NCI-H82 (cell line): Measurements from ENCODE around the gene OR1F1.
"Not testable (repeated sequence)": the region's sequence is repeated elsewhere in the genome, so short reads cannot be mapped to it uniquely, and the experiment has no call there.

Source experiments
- DNase-seq: peaks from one replicate; lab custom pipeline; 2025; lab: John Stamatoyannopoulos, UW

Gene OR1F1

DNA sequence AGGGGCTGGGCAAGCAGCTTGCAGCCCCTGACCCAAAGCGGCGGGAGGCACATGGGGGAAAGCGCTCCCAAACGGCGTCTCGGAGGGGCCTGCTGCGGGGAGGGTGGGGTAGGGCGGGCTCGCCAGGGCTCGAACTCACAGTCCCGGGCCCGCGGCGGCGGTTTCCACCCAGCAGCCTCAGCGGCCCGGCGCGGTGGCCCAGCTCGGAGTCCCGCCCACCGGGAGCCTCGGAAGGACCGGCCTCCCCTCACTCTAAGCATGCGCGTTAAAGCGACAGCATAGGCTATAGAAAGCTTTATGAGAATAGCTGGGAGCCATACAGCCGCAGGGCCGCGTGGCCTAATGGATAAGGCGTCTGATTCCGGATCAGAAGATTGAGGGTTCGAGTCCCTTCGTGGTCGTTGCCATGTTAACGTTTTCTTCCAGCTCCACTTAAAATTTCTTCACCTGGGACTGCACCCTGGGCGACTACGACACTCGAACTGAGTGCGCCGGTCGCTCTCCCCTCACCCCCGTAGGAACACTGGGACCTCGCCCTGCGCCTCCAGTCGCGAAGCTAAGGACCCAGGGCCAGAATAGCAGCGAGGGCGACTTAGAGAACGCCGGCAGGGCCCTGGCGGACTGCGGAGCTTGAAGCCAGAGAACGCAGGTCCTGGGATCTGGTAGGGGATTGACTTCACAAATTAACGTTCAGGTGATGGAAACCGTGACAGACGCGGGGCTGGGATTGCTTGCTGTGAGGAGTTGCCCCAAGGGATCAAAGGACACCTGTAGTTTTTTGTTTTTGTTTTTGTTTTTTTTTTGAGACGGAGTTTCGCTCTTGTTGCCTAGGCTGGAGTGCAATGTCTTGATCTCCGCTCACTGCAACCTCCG, 37.4 kb upstream of the OR1F1 start:
- peak; percentile 98 for DNase-seq

DNA sequence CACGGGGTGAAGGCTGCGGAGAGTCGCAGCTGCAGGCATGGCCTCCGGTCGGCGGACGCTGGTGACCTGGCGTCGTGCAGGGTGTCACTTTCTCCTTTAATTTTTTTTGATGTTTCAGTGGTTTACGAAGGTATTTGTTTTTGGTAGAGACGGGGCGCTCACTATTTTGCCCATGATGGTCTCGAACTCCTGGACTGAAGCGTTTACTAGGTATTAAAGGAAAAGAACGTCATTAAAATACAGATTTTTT, 36.1 kb upstream of the OR1F1 start:
- no peak for DNase-seq

DNA sequence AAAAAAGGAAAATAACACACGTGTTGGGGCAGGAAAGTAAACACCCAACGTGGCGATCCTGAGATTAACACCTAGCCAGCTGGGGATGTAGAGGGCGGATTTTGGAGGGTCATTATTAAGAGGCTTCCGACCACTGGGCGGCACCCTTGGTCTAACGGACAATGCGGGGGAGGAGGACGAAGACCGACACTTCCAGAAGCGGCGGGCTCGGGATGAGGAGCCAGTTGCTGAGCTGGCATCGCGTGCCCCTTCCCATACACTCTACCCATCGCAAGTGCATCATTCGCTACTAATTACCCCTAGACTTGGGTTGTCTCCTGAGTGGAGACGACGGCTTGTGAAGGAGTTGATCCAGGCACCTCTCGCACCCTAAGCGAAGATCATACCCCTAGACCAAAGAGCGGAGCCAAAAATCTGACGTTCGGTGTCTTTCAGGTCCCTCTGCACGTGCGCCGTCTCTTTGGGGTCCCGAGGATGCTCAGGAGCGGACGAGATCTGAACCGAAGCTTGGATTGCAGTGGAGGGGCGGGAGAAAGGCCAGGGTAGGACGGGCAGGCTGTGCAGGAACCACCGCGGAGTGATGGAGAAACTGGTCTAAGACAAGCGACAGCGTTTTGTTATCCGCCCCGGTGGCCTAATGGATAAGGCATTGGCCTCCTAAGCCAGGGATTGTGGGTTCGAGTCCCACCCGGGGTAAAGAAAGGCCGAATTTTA, 35.6 kb upstream of the OR1F1 start:
- DNase-seq, result peak; percentile 97

DNA sequence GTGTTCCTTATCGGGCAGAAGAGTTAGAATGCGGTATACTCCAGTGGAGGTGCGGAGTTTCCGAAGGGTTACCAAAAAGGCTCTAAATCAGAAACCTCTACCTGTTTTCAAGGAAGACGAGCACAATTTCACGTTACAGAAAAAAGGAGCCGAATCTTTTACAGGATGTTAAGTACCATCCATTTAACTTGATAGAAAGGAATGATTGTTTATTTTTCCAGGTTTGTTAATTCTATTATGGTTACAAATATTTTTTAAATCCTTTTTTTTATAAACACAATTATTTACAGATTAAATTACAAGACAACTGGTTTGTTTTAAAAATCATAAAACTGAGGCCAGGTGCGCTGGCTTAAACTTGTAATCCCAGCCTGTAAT, 35.0 kb upstream of the OR1F1 start:
- no peak for DNase-seq

DNA sequence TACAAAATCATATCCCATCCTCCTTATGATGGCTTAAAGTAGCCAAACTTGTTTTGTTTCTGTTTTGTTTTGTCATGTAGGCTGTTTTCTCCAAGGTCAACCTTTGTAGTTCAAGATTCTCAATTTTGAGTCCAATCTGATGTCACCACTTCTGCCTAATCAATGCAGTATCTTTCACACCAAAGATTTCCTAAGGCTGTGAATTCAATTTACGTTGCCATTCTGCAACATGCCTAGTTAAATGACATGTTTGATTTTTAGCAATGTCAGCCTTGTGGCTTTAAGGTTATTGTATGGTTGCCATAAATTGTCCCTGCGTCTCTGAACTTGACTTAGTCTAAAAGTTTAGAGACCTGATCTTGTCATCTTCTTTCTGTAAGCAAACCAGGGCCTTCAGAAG, 32.8 kb upstream of the OR1F1 start:
- DNase-seq, result no peak

GRCh38 chr16:3155972-3156371, 32.0 kb upstream of the OR1F1 start:
- DNase-seq, result no peak

- peak; percentile 95 for DNase-seq
Observed at GRCh38 chr16:3157229-3158025, 30.6 kb upstream of the OR1F1 start.

DNA sequence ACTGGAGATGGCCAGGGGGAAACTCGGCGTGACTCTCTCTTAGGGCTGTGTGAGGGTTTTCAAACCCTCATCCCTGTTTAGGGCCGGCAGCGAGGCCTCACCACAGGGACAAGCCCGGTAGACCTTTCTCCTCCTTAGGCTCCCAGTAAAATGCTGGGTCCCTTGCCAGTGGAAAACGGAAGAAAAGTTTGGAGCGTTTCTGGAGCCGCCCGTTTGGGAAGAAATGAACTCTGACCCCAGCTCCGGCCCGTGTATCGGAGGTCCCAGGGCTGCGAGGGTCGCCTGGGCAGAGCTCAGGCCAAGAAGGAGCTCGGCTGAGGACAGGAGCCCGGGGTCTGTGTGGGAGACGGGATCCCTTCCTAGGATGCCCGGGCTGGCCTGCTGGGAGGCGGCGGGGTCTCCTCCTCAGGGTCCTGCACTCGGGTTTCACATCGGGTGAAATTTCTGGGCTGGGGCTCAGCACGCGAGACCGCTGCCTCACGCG, 29.9 kb upstream of the OR1F1 start:
- peak; percentile 48 for DNase-seq

- DNase-seq, result peak; percentile 84
Observed at GRCh38 chr16:3158510-3159314, 29.3 kb upstream of the OR1F1 start.

- DNase-seq, result peak; percentile 54
Observed at GRCh38 chr16:3161235-3162018, 26.6 kb upstream of the OR1F1 start.

GRCh38 chr16:3164121-3164991, 23.6 kb upstream of the OR1F1 start:
- no peak for DNase-seq

DNA sequence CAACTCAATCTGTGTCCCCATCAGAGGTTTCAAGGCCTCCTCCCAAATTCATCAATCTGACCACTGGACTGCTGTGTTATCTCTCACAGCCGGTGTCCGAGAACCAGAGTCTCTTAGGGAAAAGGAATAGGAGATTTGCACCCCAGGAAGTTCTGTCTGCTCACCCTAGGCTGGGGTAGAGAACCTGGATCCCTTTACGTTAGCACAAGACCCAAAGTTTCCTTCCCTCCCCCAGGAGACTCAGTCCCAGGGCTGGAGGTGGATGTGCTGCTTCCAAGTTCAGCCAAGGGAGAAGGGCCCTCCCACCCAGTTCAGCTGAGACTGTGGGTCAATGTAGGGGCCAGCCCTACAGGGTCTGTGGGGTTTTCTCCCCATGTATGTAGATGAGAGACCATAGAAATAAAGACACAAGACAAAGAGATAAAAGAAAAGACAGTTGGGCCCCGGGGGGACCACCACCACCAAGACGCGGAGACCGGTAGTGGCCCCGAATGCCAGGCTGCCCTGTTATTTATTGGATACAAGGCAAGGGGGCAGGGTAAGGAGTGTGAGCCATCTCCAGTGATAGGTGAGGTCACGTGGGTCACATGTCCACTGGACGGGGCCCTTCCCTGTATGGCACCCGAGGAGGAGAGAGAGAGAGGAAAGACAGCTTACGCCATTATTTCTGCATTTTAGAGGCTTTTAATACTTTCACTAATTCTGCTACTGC, 22.7 kb upstream of the OR1F1 start:
- no peak for DNase-seq

GRCh38 chr16:3166505-3166886, 21.5 kb upstream of the OR1F1 start:
- no peak for DNase-seq

DNA sequence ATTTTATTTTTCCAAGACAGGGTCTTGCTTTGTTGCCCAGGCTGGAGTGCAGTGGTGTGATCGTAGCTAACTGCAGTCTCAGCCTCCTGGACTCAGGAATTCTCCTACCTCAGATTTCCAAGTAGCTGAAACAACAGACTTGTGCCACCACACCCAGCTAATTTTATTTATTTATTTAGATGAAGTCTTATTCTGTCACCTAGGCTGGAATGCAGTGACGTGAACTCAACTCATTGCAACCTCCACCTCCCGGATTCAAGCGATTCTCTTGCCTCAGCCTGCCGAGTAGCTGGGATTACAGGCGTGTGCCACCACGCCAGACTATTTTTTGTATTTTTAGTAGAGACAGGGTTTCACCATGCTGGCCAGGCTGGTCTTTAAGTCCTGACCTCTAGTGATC, 19.3 kb upstream of the OR1F1 start:
- not testable (repeated sequence) for DNase-seq

GRCh38 chr16:3170440-3171180, 17.4 kb upstream of the OR1F1 start:
- DNase-seq, result peak; percentile 43

DNA sequence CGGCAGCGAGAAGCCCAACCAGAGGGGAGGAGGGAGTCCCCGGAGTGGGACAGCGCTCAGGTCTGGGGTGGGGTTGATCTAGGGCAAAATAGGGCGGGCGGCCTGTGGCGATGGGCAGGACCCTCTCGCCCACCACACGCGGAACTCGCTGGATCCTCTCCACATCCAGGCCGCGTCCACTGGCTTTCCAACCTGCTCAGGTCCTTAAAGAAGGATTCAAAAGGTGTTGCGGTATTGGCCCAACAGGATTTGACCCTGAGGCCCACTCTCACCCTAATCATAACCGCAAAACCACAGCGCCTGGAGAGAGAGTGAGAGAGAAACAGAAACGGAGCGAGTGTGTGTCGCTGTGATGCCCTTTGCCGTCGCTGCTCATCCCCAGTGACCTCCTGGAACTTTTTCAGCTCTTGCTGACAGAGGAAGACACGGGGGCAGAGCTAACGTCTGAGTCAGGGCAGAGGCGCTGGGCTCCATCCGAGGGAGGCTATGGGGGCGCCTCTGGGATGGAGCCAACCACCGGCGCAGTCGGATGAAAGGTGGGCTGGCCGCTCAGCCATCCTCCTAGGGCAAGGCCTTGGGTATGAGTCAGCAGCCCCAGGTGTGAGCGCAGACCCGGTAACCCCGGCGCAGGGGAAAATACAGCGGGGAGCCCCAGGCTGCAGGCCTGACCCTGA, 16.7 kb upstream of the OR1F1 start:
- no peak for DNase-seq

GRCh38 chr16:3171855-3172593, 16.0 kb upstream of the OR1F1 start:
- peak; percentile 79 for DNase-seq
